ENCODE measurements around the gene GRM8. TPM values are rescaled to one million over a fixed set of nuclear protein-coding genes. Genes with fewer than 3 reads are reported as not detected.

Gene GRM8
- polyA plus RNA-seq, 4 donors = 1.1 to 11.4 (median 8.5) TPM

- DNase-seq (ENCODE audit: low read depth in 4 of 4, low spot score in 3 of 4) = no peak
These were observed 483.9 kb downstream of the GRM8 start for GRCh38 chr7:126768836-126769235.

- DNase-seq (ENCODE audit: low read depth in 4 of 4, low spot score in 3 of 4) = no peak
These were observed 491.7 kb downstream of the GRM8 start for GRCh38 chr7:126760914-126761577.

GRCh38 chr7:126755381-126755780, 497.4 kb downstream of the GRM8 start:
- no peak for DNase-seq (ENCODE audit: low read depth in 4 of 4, low spot score in 3 of 4)

- DNase-seq (ENCODE audit: low read depth in 4 of 4, low spot score in 3 of 4) = no peak
These were observed 502.4 kb downstream of the GRM8 start for GRCh38 chr7:126750207-126750911.

- DNase-seq (ENCODE audit: low read depth in 4 of 4, low spot score in 3 of 4) = no peak
These were observed 523.8 kb downstream of the GRM8 start for GRCh38 chr7:126728967-126729366.

- DNase-seq (ENCODE audit: low read depth in 4 of 4, low spot score in 3 of 4) = no peak
These were observed 524.8 kb downstream of the GRM8 start for GRCh38 chr7:126727930-126728391.

GRCh38 chr7:126723966-126724544, 528.7 kb downstream of the GRM8 start:
- DNase-seq (ENCODE audit: low read depth in 4 of 4, low spot score in 3 of 4) = no peak

- DNase-seq (ENCODE audit: low read depth in 4 of 4, low spot score in 3 of 4) = no peak
These were observed 532.5 kb downstream of the GRM8 start for GRCh38 chr7:126720232-126720631.

- no peak for DNase-seq (ENCODE audit: low read depth in 4 of 4, low spot score in 3 of 4)
These were observed 534.3 kb downstream of the GRM8 start for GRCh38 chr7:126718419-126718818.

GRCh38 chr7:126716321-126716720, 536.4 kb downstream of the GRM8 start:
- no peak for DNase-seq (ENCODE audit: low read depth in 4 of 4, low spot score in 3 of 4)

- no peak for DNase-seq (ENCODE audit: low read depth in 4 of 4, low spot score in 3 of 4)
These were observed 537.7 kb downstream of the GRM8 start for GRCh38 chr7:126715076-126715475.

- no peak for DNase-seq (ENCODE audit: low read depth in 4 of 4, low spot score in 3 of 4)
These were observed 550.3 kb downstream of the GRM8 start for GRCh38 chr7:126702242-126703016.

- peak; percentile 16 to 55 (median 38) for DNase-seq (ENCODE audit: low read depth in 4 of 4, low spot score in 3 of 4)
These were observed 551.7 kb downstream of the GRM8 start for GRCh38 chr7:126700807-126701604.

- no peak for DNase-seq (ENCODE audit: low read depth in 4 of 4, low spot score in 3 of 4)
These were observed 553.0 kb downstream of the GRM8 start for GRCh38 chr7:126699707-126700106.

GRCh38 chr7:126698909-126699308, 553.8 kb downstream of the GRM8 start:
- DNase-seq (ENCODE audit: low read depth in 4 of 4, low spot score in 3 of 4) = no peak

GRCh38 chr7:126698446-126698845, 554.3 kb downstream of the GRM8 start:
- no peak for DNase-seq (ENCODE audit: low read depth in 4 of 4, low spot score in 3 of 4)

- DNase-seq (ENCODE audit: low read depth in 4 of 4, low spot score in 3 of 4) = no peak
These were observed 556.3 kb downstream of the GRM8 start for GRCh38 chr7:126696256-126697038.

GRCh38 chr7:126690848-126691751, 561.6 kb downstream of the GRM8 start:
- DNase-seq (ENCODE audit: low read depth in 4 of 4, low spot score in 3 of 4) = no peak
